ENCODE results near the gene RCVRN.

Gene RCVRN

DNA sequence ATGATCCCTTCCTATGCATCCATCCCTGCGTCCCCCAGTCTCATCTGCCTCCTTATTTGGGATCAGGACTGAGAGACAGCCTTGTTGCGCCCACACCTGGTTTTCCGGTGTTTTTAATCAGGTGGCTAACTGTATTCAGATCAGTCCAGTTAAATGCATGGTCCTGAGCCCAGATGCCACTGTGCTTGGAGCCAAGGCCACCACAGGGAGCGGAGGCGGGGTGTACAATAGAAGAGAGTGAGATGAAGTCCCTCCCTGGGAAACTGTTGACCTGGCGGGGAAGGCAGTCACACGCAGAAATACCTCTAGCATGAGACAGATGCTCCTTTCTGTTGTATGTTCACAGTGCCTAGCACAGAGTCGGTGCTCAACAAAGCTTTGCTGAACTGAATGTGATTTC, 6.3 kb downstream of the RCVRN start:
- no peak for DNase-seq (ENCODE audit: low read depth)

DNA sequence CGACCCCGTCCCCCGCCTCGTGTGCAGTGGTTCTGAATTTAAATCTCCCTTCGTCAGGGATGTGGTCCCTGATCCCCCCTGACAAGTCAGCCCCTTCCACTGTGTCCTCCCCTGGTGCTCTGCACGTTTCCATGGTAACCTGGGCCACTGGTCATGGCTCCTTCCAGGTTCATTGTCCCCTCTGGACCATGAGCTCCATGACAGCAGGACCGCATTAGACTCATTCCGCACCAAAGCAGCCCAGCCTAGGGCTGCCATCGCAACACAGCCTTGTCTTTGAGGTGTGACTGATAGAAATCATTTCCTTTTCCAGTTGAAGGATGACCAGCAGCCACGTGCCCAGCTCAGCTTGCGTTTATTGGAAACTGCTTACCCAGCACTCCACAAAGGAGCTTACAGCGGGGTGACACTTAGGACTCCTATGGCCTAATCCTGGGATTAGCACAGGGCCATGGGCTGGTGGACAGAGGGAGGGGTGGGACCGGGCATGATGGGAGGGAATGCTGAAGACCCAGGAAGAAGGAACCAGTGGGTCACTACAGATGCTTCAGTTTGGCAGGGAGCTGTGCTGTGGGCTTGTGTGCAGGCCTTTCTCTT, 7.6 kb downstream of the RCVRN start:
- DNase-seq (ENCODE audit: low read depth), result no peak

DNA sequence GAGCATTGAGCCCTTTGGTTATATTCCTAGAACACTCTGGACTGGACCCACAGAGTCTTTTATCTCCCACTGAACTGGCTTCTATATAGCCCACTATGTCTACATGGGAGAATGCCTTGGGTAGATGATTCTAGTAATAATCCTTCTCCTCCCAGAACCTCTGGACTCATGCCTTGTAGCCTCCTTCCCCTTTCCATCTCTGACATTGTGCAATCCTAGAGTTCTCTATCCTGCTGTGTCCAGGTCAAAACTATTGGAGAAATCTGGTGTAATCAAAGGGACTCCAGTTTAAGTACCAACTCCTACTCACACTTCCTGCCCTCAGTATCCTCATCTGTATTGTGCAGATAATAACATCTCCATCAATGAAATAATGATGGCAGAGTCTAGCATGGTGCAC, 9.1 kb downstream of the RCVRN start:
- no peak for DNase-seq (ENCODE audit: low read depth)

DNA sequence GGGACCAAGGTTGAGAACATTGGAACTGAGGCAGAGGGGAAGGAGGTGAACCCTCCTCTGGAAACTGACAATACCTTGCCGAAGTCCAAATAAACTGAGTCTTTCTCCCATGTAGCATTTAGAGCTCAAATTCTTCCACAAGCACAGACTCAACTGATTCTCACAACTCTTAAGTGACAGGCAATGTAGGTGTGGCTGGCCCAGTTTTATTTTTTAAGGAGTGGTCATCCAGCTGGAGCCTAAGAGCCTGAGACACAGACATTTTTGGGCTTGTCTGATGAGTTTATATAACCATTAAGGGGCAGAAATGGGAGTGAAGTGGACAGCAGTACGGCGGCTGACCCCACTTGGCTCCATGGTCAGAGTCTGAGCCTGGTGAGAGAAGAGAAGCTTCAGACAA, 10.8 kb downstream of the RCVRN start:
- no peak for DNase-seq (ENCODE audit: low read depth)

DNA sequence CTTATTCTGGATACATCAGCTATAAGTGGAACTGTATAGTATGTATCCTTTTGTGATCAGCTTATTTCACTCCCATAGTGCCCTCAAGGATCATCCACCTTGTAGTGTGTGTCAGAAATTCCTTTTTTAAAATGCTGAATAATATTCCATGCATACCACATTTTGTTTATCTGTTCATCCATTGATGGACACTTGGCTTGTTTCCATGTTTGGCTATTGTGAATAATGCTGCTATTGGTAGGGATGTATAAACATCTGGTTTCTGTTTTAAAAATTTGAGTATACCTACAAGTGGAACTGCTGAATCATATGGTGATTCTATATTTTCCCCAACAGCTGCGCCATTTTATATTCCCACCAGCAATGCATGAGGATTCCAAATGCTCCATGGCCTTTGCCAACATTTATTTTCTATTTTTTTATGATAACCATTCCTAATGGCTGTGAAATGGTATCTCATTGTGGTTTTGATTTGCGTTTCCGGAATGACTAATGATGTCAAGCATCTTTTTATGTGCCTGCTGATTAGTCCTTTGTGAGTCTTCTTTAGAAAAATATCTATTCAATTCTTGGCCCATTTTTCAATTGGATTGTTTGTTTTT, 11.6 kb downstream of the RCVRN start:
- DNase-seq (ENCODE audit: low read depth), result no peak

DNA sequence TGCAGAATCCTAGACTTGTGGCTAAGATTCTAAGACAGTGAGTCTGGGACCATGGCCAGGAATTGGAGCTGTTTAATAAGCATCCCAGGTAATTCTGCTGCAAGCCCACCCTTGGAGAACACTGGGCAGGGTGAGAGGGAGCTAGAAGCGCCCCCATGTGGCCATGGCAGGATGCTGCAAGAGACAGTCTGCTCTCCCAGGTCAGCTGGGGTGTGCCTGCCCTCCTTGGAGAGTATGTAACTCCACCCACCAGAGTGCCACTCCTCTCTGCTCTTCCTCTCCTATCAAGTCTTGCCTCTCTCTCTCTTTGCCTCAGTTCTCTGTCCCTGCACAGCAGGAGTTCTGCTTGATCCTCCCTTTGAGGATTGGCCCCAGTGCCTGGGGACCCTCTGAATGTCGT, 14.9 kb downstream of the RCVRN start:
- no peak for DNase-seq (ENCODE audit: low read depth)

DNA sequence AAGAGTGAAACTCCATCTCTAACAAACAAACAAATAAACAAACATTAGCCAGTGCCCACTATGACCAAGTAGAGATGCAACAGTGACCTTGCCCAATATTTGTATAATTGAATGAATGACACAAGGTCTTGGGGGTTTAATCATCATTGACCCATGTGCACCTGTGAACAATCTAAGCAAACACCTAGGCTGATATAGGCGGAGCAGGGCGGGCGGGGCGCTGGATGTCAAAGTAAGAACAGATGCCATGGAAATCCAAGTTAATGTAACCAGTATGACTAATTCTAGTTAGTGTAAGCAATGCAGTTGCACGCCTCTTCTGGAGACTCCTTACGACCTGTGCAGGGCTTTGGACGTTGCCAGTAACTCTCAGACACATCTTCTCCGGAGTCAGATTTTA, 17.6 kb downstream of the RCVRN start:
- no peak for DNase-seq (ENCODE audit: low read depth)

DNA sequence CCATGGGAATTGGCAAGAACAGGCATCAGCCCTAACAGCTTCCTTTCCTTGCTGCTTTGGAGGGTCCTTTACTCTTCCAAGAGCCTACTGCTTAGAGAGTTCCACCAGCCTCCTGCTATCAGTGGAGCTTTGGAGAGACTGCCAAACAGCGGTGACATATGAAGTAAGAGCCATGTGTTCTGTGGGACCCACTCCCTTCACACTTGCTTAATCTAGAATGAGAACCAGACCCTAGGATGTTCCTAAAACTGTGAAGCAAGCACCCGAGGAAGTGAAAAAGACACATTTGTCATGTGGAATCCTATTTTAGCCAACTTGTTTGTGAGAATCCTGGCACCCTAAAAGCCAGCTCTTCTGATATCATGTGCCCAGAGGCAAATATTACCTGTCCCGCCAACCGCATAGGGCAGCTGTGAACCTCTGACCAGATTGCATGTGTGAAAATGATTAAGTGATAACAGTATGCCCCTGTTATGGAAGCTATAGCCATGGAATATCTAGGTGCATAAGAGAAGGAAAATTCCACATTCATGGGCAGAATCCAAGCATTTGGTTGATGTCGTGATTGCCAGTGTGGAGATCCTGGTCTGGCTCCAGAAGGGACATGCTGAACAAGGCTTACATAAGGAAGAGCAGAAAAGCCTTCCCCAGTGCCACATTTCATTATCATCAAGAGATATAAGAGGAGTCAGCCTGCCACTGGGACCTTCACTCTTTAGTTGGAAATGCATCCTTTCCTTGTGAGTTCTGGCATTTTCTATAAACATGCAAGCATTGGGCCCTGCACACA, 18.7 kb downstream of the RCVRN start:
- DNase-seq (ENCODE audit: low read depth), result no peak

DNA sequence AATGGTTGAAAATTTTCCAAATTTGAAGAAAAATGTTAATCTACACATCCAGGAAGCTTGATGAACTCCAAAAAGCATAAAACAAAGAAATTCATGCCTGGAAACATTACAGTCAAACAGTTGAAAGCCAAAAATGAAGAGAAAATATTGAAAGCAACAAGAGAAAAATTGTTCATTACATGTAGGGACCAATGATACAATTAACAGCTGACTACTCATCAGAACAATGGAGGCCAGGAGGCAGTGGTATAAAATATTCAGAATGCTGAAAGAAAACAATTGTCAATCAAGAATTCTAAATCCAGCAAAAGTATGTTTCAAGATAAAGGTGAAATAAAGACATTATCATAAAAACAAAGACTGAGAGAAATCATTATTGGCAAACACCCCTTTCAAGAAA, 21.6 kb downstream of the RCVRN start:
- no peak for DNase-seq (ENCODE audit: low read depth)

DNA sequence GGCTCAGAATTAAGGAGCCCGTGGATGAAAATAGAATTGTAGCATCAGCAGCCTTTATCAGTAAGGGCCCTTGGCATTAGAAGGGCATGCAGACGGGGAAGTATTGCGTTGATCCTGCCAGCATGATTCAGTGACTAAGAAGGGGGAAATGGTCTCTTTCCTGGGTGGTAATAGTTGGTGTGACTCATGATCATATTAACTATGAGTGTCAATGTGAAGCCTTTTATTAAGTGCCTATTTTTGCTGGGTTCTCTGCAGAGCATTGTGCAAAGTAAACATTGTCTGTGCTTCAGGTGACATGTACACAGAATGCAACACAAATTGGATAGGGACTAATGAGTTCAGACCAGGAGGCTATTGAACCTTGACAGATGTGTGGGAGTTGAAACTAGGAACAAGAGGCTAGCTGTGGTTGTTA, 24.5 kb downstream of the RCVRN start:
- no peak for DNase-seq (ENCODE audit: low read depth)

DNA sequence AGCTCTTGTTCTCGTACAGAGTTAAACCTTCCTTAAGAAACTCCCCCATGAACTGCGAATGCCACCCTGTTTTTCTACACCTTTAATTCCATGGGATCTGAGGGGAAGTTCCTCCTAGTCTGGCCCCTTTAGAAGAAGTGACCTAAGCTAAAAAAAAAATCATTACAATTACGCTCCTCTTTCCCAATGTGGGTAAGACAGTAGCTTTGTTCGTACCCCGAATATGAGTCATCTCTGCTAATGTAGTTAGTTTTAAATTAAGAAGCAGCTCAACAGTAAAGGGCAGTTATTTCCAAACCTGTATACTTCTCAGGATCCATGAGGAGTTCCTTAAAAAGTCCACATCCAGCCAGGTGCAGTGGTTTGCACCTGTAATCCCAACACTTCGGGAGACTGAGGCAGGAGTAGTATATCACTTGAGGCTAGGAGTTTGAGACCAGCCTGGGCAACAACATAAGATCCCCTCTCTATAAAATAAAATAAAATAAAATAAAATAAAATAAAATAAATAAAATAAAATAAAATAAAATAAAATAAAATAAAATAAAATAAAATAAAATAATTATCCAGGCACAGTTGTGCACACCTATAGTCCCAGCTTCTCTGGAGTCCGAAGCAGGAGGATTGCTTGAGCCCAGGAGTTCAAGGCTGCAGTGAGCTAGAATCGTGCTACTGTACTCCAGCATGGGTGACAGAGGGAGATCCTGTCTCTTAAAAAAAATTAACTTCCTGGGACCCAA, 26.1 kb downstream of the RCVRN start:
- no peak for DNase-seq (ENCODE audit: low read depth)

DNA sequence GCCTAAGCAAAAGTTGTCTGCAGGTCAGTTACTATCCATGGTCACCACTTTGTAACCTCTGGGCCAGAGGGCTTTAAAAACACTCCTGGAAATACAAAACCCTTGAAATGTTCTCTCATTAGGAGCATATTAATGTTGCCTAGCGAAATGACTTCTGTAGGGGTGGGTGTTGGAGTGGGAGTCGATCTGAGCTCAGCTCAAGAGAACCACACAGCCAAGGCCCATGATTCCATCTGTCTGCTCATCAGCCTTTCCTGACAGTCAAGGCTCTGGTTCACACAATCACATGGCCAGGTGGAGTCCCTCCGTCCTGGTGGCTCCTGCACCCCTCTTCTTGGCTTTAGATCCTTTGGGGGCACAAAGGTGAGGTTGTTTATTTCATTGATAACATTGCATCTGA, 26.7 kb downstream of the RCVRN start:
- DNase-seq (ENCODE audit: low read depth), result no peak

DNA sequence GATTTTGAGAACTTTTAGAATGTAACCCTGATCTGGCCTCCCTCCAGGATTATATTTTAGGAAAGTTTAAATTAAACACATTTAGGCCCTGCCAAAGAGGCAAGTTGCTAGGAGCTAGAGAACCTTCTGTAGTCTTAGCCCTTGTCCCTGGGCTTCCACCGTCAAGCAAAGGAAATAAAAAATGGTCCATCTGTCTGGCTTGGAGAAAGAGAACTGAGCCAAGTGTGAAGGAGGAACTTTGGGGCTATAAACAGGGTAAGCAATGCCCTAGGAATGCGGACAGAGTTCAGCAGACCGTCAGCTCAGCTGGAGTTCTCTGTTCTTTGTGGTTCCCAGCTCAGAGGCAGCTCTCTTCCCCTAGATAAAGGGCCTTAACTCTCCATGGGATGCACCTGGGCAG, 29.6 kb downstream of the RCVRN start:
- no peak for DNase-seq (ENCODE audit: low read depth)

DNA sequence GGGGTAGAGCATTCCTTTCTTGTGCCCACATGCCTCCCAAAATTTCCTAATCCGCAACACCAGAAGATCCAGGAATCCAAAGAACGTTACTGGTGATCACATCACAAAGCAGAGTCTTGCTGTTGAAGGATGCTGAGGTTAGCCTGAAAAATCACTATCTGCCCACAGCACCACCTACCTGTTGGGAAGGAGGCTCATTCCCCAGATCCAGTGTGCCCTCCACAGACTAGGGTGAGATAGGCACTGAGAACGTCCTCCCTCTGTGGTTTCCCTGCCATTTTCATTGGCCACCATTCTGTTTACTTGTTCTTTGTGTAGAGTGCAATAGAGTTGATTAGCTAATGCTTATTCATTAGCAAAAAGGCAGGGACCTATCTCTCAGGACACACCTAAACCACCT, 30.3 kb downstream of the RCVRN start:
- no peak for DNase-seq (ENCODE audit: low read depth)

DNA sequence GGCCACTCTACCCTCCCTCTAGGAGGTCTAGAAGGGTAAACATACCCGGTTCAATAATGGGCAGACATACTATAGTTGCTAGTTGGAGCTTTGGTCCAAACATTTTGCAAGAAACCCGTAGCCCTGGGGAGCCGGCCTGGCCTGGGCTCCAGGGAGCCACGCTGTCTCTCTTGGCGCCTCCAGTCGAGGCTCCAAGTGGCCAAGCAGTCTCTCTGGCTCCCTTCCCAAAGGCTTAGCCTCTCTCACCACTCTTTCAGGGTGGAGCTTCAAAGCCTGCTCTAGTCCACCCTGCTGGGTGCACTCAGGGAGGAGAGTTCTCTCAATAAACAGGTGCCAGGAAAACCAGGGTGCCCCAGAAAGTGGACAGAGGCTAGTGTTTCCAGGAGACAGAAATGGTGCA, 32.2 kb downstream of the RCVRN start:
- DNase-seq (ENCODE audit: low read depth), result no peak

DNA sequence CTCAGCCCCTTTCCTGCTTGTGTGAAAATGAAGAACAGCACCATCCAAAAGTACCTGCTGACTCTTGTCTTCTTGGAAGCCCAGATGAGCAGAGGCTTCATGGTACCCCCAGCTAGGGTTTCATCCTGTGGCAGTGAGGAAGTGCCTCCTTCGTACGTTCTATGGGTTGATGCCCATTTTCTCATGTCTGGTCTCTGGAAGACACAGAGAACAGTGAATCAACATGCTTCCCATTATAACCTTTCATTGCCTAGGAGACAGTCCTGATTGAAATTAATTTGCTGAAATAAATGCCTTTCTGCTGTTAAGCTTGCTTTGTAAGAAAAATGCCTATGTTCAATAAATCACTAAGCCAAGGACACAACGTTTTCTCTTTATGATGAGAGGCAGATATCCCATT, 36.5 kb downstream of the RCVRN start:
- DNase-seq (ENCODE audit: low read depth), result no peak

DNA sequence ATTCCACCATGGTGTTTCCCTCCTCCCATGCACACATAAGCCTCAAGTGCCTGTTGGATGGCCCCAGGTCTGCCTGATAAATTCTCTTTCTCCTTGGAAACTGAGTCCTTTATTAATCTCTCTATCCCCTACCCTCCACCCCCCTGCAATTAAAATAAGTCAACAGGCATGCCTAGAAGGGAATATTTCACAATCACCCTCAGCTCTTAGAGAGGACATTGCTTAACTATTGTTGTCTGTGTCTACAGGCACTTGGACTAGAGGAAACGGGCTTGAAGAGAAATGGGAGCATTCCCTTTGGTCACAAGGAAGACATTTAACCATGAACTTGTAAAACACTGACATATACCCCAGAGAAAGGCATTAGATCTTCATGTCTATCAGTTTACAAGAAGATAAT, 39.5 kb downstream of the RCVRN start:
- DNase-seq (ENCODE audit: low read depth), result no peak

DNA sequence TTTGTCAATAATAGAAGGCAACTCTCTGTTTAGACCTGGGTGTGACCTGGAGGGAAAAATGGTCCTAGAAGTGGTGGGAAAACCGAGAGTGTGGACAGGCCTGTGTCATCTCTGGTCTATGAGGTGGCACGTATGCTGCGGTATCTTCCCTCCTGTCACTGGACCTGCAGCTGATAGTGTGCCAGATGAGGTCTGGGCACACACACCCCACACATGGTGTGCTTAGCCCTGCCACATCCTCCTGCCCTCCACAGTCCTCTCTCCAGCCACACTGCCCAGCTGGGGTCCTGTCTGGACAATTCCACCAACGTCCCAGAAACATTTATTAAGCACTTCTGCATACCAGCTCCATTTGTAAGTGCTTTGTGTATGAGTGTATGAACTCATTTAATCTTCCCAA, 42.1 kb downstream of the RCVRN start:
- no peak for DNase-seq (ENCODE audit: low read depth)

DNA sequence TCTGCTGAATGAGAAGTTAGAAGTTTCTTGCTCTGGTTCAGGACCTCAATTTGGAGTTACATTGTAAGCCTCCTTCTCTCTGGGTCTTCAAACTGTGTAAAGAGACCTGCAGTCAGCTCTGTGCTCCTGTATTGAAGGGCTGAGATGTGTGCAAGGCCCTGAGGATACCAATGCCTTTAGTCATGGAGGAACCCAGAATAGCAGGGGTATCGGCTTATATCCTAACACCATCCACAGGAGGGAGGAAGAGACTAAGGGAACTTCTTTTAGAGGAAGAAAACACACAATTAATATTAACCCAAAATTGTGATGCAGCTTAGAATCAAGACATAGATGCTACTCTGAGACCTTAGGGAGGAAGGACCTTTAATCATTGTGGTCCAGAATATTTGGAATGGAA, 42.9 kb downstream of the RCVRN start:
- DNase-seq (ENCODE audit: low read depth), result no peak

DNA sequence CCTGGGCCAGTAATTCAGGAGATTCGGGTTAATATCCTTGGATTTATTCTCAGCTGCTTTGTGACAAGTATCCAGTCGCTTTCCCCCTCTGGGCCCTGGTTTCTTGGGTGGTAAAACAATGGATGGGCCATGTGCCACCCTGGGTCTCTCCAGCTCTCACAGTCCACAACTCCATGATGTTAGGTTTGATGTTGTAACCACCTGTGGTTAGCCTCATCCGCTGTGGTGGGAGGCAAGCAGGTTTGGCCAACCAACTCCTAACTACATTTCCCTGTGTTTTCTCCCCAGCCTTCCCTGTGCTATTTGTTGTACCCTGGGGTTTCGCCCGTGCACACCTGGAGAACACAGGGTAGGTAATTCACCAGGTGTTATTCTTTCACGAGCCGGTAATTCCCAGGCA, 44.2 kb downstream of the RCVRN start:
- DNase-seq (ENCODE audit: low read depth), result no peak

DNA sequence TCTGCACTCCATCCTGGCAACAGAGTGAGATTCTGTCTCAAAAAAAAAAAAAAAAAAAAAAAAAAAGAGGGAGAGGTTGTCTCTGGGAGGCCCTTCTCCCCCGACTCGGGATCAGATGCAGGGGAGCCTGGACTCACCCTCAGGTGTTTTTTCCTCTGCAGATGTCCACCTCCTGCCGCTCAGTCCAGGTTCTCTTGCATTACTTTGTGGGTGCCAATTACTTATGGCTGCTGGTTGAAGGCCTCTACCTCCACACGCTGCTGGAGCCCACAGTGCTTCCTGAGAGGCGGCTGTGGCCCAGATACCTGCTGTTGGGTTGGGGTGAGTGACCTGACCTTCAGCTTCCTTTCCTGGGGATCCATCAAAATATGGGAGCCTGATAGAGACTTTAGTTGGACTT, 45.3 kb downstream of the RCVRN start:
- DNase-seq (ENCODE audit: low read depth), result no peak

DNA sequence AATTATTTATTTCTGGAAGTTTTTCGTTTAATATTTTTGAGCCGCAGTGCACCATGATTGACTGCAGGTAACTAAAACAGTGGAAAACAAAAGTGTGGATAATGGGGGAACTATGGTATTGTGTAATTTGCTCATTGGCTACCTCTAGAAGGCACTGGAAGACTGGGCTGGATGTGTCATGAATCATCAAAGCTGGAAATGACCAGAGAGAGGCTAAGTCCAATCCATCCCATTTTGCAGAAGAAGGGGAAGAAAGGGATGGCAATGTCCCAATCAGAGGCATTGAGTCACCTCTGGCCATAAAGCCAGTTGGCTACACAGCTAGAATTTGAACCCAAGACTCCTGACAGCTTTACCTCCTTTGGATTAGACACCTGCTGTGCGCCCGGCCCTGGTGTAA, 50.0 kb downstream of the RCVRN start:
- DNase-seq (ENCODE audit: low read depth), result no peak

DNA sequence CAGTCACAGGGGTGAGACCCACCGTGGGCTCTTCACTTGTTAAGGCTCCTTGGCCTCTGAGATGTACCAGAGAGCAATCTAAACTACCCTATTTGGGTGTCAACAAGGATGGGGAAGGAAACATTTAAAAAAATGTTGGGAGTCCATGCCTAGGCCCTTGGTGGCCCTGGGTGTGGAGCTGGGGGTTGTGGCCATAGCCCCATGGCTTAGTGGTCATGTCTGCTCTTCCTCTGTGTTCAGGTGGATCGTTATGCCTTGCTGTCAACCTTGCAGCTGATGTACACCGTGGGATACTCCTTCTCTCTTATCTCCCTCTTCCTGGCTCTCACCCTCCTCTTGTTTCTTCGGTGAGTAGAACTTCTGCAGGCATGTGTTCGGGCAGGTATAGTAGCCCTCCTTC, 50.8 kb downstream of the RCVRN start:
- no peak for DNase-seq (ENCODE audit: low read depth)
